Neural progenitor cell (in vitro differentiated cells): ENCODE measurements around the gene KCNH2. TPM values are rescaled to one million over a fixed set of nuclear protein-coding genes. Genes with fewer than 3 reads are reported as not detected.

Source experiments
- DNase-seq: peaks from one replicate; pipeline ENCODE4 v3.0.0-alpha.2; 2016; ENCODE audit warnings: low spot score
- H2AFZ ChIP-seq: fragments of 200-600 bp; sonication (generic); replicated peaks from 2 replicates; pipeline ENCODE4 v1.6.1; 2016; ENCODE audit warnings: antibody characterized with exemption
- H3F3A ChIP-seq: fragments of 200-600 bp; sonication (generic); 2 replicates; pipeline ENCODE4 v1.6.1; 2016; ENCODE audit warnings: antibody characterized with exemption, low read depth
- H3K27ac ChIP-seq: fragments of 200-600 bp; sonication (generic); 2 replicates; pipeline ENCODE4 v1.5.1; 2016; ENCODE audit warnings: mild to moderate bottlenecking
- H3K27me3 ChIP-seq: fragments of 200-600 bp; sonication (generic); 2 replicates; pipeline ENCODE4 v1.6.1; 2016; ENCODE audit warnings: mild to moderate bottlenecking, moderate library complexity
- H3K36me3 ChIP-seq: fragments of 200-600 bp; sonication (generic); 2 replicates; pipeline ENCODE4 v1.5.1; 2016
- H3K4me1 ChIP-seq: fragments of 200-600 bp; sonication (generic); 2 replicates; pipeline ENCODE4 v1.6.1; 2016; ENCODE audit warnings: mixed run types
- H3K4me2 ChIP-seq: fragments of 200-600 bp; sonication (generic); 2 replicates; pipeline ENCODE4 v1.6.1; 2016
- H3K4me3 ChIP-seq: fragments of 200-600 bp; sonication (generic); 2 replicates; pipeline ENCODE4 v1.5.1; 2016
- H3K79me2 ChIP-seq: fragments of 200-600 bp; sonication (generic); 2 replicates; pipeline ENCODE4 v1.6.1; 2016; ENCODE audit warnings: low read depth
- H3K9ac ChIP-seq: fragments of 200-600 bp; sonication (generic); 2 replicates; pipeline ENCODE4 v1.6.1; 2016
- H3K9me3 ChIP-seq: fragments of 200-600 bp; sonication (generic); 2 replicates; pipeline ENCODE4 v1.5.1; 2016; ENCODE audit warnings: low read depth
- H4K20me1 ChIP-seq: fragments of 200-600 bp; sonication (generic); 2 replicates; pipeline ENCODE4 v1.6.1; 2016; ENCODE audit warnings: low read depth
- H3K27ac Mint-ChIP-seq: 3 replicates; pipeline ENCODE4 v1.8.0; 2021; ENCODE audit warnings: mixed read lengths
- H3K27me3 Mint-ChIP-seq: 2 replicates; pipeline ENCODE4 v1.8.0; 2022; ENCODE audit warnings: low read depth, mild to moderate bottlenecking, inconsistent platforms, moderate library complexity, mixed read lengths; ENCODE audit not compliant: insufficient read depth
- H3K36me3 Mint-ChIP-seq: 3 replicates; pipeline ENCODE4 v1.8.0; 2021; ENCODE audit warnings: mixed read lengths
- H3K4me1 Mint-ChIP-seq: 3 replicates; pipeline ENCODE4 v1.8.0; 2021; ENCODE audit warnings: mixed read lengths
- H3K4me3 Mint-ChIP-seq: 3 replicates; pipeline ENCODE4 v1.8.0; 2021; ENCODE audit warnings: mild to moderate bottlenecking, moderate library complexity, mixed read lengths
- H3K9me3 Mint-ChIP-seq: 3 replicates; pipeline ENCODE4 v1.8.0; 2020; ENCODE audit warnings: mixed read lengths
- EZH2 ChIP-seq: fragments of 200-600 bp; sonication (generic); IDR thresholded peaks from 2 replicates; pipeline ENCODE4 v1.6.1; 2017; ENCODE audit warnings: antibody characterized with exemption, mild to moderate bottlenecking, moderate library complexity
- EZH2phosphoT487 ChIP-seq: fragments of 200-600 bp; sonication (generic); IDR thresholded peaks from 2 replicates; pipeline ENCODE4 v1.6.1; 2017; ENCODE audit warnings: antibody characterized with exemption
- total RNA-seq: library from RNA; depleted of rRNA; stranded (reverse); fragments of >200 nt; gene quantifications from 2 replicates; pipeline ENCODE4 v1.2.3, GENCODE V29; 2015; ENCODE audit warnings: low replicate concordance
- TF ChIP-seq, protein P1 (sequence below): fragments of 200-600 bp; sonication (generic); IDR thresholded peaks from 2 replicates; pipeline ENCODE4 v1.5.1; 2017; ENCODE audit warnings: antibody characterized with exemption, mild to moderate bottlenecking

Gene KCNH2
- total RNA-seq, 1 donor from 2014 or later, result 2.6 TPM

DNA sequence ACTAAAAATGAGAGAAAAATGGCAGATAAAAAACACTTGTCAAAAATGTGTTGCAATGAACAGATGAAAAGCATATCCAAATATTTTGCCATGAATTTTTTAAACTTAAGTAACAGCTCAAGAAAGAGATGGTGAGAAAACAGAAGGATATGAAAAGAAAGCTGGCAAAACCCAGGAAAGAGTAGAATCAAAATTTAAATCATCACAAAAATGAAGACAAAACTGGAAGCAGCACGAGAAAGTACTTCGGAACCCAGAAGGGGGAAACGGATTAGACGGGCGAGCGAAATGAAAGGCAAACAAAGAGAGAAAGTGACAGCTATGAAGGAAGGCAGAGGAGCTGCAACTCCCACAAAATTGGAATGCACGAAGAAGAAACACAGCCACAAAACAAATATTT, 60.2 kb downstream of the KCNH2 start:
- Histone ChIP-seq H3K9ac (no peak overlapping the region), H3K79me2 (no peaks in the 10 kb centered on the region), H3F3A (no peaks in the 10 kb centered on the region), H3K27ac (no peak overlapping the region), H3K4me3 (no peak overlapping the region), H3K4me1 (no peaks in the 10 kb centered on the region), H3K27me3 (peaks cover 7% of the 10 kb centered on the region), H3K9me3 (no peaks in the 10 kb centered on the region), H3K4me2 (no peak overlapping the region), H4K20me1 (no peaks in the 10 kb centered on the region), H2AFZ (no peak overlapping the region), H3K36me3 (no peaks in the 10 kb centered on the region)
- DNase-seq, result no peak
- TF ChIP-seq, protein P1, sequence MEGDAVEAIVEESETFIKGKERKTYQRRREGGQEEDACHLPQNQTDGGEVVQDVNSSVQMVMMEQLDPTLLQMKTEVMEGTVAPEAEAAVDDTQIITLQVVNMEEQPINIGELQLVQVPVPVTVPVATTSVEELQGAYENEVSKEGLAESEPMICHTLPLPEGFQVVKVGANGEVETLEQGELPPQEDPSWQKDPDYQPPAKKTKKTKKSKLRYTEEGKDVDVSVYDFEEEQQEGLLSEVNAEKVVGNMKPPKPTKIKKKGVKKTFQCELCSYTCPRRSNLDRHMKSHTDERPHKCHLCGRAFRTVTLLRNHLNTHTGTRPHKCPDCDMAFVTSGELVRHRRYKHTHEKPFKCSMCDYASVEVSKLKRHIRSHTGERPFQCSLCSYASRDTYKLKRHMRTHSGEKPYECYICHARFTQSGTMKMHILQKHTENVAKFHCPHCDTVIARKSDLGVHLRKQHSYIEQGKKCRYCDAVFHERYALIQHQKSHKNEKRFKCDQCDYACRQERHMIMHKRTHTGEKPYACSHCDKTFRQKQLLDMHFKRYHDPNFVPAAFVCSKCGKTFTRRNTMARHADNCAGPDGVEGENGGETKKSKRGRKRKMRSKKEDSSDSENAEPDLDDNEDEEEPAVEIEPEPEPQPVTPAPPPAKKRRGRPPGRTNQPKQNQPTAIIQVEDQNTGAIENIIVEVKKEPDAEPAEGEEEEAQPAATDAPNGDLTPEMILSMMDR, result no peak
- TF ChIP-seq EZH2phosphoT487, result no peak
- TF ChIP-seq EZH2, result no peak
- Mint-ChIP-seq H3K9me3 (no peaks in the 10 kb centered on the region), H3K4me1 (peaks cover 7% of the 10 kb centered on the region), H3K4me3 (no peak overlapping the region), H3K27me3 (peaks cover 10% of the 10 kb centered on the region), H3K27ac (no peak overlapping the region), H3K36me3 (no peaks in the 10 kb centered on the region)

DNA sequence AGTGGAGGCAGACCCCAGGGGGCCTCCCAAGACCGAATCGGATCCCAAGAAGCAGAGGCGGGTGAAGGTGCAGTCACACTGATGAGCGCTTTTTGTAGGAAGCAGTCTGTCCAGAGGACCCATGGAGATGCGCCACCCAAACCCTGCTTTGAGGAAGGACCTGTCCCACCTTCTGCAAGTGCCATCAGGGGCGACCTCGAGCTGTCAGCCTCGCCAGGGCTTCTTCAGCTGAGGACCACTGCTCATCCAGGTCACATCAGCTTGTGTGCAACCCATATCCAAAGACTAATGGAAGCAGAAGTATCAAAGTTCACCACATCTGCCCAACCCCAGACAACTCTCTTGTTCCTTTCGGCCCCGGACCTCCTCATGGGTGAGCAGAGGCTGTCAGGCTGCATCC, 61.5 kb downstream of the KCNH2 start:
- Mint-ChIP-seq H3K9me3 (no peaks in the 10 kb centered on the region), H3K36me3 (no peaks in the 10 kb centered on the region), H3K27me3 (peaks cover 10% of the 10 kb centered on the region), H3K4me3 (no peak overlapping the region), H3K4me1 (peaks cover 7% of the 10 kb centered on the region), H3K27ac (no peak overlapping the region)
- no peak overlapping the region for H3K4me3 ChIP-seq
- H3F3A ChIP-seq, result no peaks in the 10 kb centered on the region
- no peaks in the 10 kb centered on the region for H3K4me1 ChIP-seq
- H4K20me1 ChIP-seq, result no peaks in the 10 kb centered on the region
- TF ChIP-seq EZH2phosphoT487 (no peak), EZH2 (no peak)
- TF ChIP-seq, protein P1, result no peak
- H3K27ac ChIP-seq, result no peak overlapping the region
- no peak for DNase-seq
- no peaks in the 10 kb centered on the region for H3K79me2 ChIP-seq
- H3K27me3 ChIP-seq, result peaks cover 7% of the 10 kb centered on the region
- H3K9me3 ChIP-seq, result no peaks in the 10 kb centered on the region
- no peak overlapping the region for H3K9ac ChIP-seq
- no peaks in the 10 kb centered on the region for H3K36me3 ChIP-seq
- no peak overlapping the region for H2AFZ ChIP-seq
- no peak overlapping the region for H3K4me2 ChIP-seq

DNA sequence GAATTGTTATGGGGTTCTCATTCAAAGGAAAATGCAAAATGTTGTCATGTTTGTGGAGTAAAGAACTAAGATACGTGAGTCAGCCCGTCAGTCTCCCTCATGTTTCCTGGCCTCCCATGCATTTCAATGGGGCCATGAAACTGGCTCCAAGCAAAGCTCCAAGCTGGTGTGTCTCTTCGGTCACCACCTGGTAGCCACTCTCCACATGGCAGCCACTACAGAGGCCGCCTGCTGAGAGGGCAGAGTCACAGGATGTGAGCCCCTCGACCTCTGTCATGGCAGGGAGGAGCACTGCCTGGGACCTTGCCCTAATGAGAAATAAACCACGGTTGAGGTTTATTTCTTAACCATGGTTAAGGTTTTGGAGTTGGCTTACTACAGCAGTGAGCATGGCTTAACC, 63.2 kb downstream of the KCNH2 start:
- Mint-ChIP-seq H3K36me3 (no peaks in the 10 kb centered on the region), H3K4me3 (no peak overlapping the region), H3K4me1 (peaks cover 7% of the 10 kb centered on the region), H3K27me3 (peaks cover 14% of the 10 kb centered on the region), H3K27ac (no peak overlapping the region), H3K9me3 (no peaks in the 10 kb centered on the region)
- Histone ChIP-seq H3K27ac (no peak overlapping the region), H4K20me1 (no peaks in the 10 kb centered on the region), H3K27me3 (peaks cover 7% of the 10 kb centered on the region), H3K36me3 (no peaks in the 10 kb centered on the region), H3F3A (no peaks in the 10 kb centered on the region), H3K9me3 (no peaks in the 10 kb centered on the region), H3K79me2 (no peaks in the 10 kb centered on the region), H3K9ac (no peak overlapping the region), H2AFZ (no peak overlapping the region), H3K4me2 (no peak overlapping the region), H3K4me3 (no peak overlapping the region), H3K4me1 (no peaks in the 10 kb centered on the region)
- no peak for TF ChIP-seq EZH2
- TF ChIP-seq, protein P1, result no peak
- TF ChIP-seq EZH2phosphoT487, result no peak
- DNase-seq, result no peak
